ENCODE results near the gene ZNF48. TPM values are rescaled to one million over a fixed set of nuclear protein-coding genes. Genes with fewer than 3 reads are reported as not detected.

Gene ZNF48
- total RNA-seq, 4 donors from 2014 or later = 5.8 to 10.5 (median 7.0) TPM; not detected in 1

DNA sequence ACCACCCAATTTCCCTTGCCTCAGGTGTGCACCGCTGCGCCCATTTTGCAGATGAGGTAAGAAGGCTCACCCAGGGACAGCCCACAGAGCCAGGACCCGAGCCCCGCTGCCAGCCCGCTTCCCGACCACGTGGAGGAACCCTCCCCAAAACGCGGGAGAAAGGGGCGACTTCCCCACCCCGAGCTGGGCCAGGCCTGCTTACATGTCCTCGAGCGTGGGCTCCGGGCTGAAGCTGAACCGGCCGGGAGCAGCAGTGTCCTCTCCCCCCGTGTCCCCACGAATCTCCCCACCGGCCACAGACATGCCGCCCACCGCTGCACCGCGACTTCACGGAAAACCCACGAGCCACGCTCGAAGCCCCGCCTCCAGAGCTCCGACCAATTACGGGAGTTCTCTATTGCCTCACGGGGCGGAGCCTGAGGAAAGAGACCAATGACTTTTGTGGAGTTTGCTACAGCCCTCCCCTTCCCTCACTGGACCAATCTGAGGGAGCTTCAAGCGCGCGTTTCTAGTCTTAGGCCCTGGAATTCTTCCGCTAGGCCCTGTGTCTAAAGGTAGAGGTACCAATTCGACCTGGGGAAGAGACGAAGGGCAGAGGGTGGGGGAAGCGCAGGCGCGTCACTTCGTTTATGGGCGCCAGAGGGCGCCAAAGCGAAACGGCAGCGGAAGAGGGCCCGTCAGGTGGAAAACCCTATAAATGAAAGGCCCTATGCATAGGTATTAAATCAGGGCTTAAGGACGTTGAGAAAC is 34.6 kb downstream of the ZNF48 start, which contains the start of gene DCTPP1:
TSS of gene DCTPP1 (minus strand) at position 353 of the 750 bp plus-strand sequence. CDS start at position 303, 50 bp downstream.
- Histone ChIP-seq H3K36me3 (no peaks in the 10 kb centered on the region), H3K4me3 (peak within 1 kb of the TSS; percentile 51 to 70 (median 64)), H3K9me3 (no peaks in the 10 kb centered on the region), H3K27me3 (no peaks in the 10 kb centered on the region), H3K27ac (peak within 1 kb of the TSS; percentile 88 to 92 (median 90)), H3K4me1 (peaks cover 0 to 23% (median 17%) of the 10 kb centered on the region in 4 donors)
- peak; percentile 97 for DNase-seq
- TF ChIP-seq EP300 (IDR thresholded peaks at IDR 0.05; ENCODE audit: low read depth) = no peak
- peak; percentile 48 for TF ChIP-seq POLR2A (IDR thresholded peaks at IDR 0.05)
- TF ChIP-seq, protein P1, sequence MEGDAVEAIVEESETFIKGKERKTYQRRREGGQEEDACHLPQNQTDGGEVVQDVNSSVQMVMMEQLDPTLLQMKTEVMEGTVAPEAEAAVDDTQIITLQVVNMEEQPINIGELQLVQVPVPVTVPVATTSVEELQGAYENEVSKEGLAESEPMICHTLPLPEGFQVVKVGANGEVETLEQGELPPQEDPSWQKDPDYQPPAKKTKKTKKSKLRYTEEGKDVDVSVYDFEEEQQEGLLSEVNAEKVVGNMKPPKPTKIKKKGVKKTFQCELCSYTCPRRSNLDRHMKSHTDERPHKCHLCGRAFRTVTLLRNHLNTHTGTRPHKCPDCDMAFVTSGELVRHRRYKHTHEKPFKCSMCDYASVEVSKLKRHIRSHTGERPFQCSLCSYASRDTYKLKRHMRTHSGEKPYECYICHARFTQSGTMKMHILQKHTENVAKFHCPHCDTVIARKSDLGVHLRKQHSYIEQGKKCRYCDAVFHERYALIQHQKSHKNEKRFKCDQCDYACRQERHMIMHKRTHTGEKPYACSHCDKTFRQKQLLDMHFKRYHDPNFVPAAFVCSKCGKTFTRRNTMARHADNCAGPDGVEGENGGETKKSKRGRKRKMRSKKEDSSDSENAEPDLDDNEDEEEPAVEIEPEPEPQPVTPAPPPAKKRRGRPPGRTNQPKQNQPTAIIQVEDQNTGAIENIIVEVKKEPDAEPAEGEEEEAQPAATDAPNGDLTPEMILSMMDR (IDR thresholded peaks at IDR 0.05) = peak; percentile 60 to 96 (median 84)
- TF ChIP-seq POLR2AphosphoS5 (IDR thresholded peaks at IDR 0.05) = peak; percentile 40 to 78 (median 44)
- intact Hi-C loops (cut with DNase I; ENCODE audit: low total_unique reads) = no loop called here
- 1% methylated on average over 39 of the region's 49 CpGs; no CpG with 5 or more reads in 1 of the 2 donors for WGBS, 2 donors (ENCODE audit: low coverage in 1 of 2)
- in situ Hi-C loops (cut with MboI; ENCODE audit: low pct_ligation_motif_present in 1 of 4, low pct_unique_long_range_greater_than_20kb in 1 of 4, low sequenced_read_pairs in 3 of 4) = loop anchor here in 2 of 4 donors (10.0 to 25.0 kb wide), 3 partner anchors 95 to 175 kb away; partner anchors contain the start of genes ZNF688 (in 1 of the 2), ZNF764 (in 1 of the 2) and ZNF768 (in 1 of the 2)

DNA sequence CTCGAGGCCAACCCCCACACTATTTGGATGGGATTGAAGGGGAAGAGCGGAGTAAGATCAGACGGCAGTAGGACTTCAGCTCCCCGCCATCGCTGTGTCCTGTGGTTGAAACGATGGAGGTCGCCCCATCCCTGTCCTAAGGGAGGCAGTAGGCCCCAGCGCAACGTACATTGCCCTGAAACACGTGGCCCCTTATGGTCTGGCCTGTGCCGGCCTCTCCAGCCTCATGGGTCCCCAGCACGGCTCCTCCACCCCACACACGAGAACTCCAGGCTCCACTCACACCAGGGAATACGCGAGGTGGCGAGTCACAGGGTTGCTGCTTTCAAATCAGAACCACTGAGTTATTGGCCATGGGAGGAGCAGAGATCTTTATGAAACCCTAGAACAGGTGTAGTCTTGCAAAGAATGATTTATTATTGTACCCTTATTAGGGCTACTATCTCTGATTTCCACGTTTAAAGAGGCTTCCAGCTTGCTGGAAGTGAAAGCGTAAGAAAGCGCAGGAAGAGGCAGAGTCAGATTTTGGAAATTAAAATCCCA is 35.3 kb downstream of the ZNF48 start:
- Histone ChIP-seq H3K27me3 (no peaks in the 10 kb centered on the region), H3K9me3 (no peaks in the 10 kb centered on the region), H3K4me1 (peaks cover 0 to 23% (median 17%) of the 10 kb centered on the region in 4 donors), H3K36me3 (no peaks in the 10 kb centered on the region), H3K27ac (peak overlapping the region; percentile 88 to 92 (median 90)), H3K4me3 (peak overlapping the region in 3 of 4 donors; percentile 58 to 70 (median 69))
- WGBS, 2 donors (ENCODE audit: low coverage in 1 of 2) = 64 to 86% methylated on average over 4 to 19 of the region's 19 CpGs
- in situ Hi-C loops (cut with MboI; ENCODE audit: low pct_ligation_motif_present in 1 of 4, low pct_unique_long_range_greater_than_20kb in 1 of 4, low sequenced_read_pairs in 3 of 4) = loop anchor here in 2 of 4 donors (10.0 to 25.0 kb wide), 3 partner anchors 94 to 174 kb away; partner anchors contain the start of genes ZNF688 (in 1 of the 2), ZNF764 (in 1 of the 2) and ZNF768 (in 1 of the 2)
- no peak for DNase-seq
- no peak for TF ChIP-seq POLR2AphosphoS5 (IDR thresholded peaks at IDR 0.05)
- TF ChIP-seq, protein P1 (IDR thresholded peaks at IDR 0.05) = peak in 1 of 5 experiments; percentile 43
- no peak for TF ChIP-seq POLR2A (IDR thresholded peaks at IDR 0.05)
- TF ChIP-seq EP300 (IDR thresholded peaks at IDR 0.05; ENCODE audit: low read depth) = no peak
- intact Hi-C loops (cut with DNase I; ENCODE audit: low total_unique reads) = no loop called here

DNA sequence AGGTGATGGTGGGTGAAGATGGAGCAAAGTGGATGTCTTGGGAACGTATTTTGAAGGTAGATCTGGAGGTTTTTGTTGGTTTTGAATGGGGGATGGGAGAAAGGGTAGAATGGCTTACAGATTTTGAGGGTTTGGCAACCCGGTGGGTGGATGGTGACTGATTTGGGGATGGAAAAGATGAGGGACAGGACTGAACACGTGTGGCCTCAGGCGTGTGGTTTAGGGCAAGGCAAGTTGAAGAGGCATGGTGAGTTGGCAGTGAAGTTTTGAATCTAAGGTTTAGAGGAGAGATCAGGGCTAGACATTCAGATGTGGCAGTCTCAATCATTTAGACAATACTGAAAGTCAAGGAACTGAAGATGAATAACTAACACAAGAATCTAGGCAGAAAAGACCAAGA is 39.6 kb downstream of the ZNF48 start:
- intact Hi-C loops (cut with DNase I; ENCODE audit: low total_unique reads) = no loop called here

More for the DNA sequence above, 39.6 kb downstream of the ZNF48 start:
- DNase-seq = no peak
- in situ Hi-C loops (cut with MboI; ENCODE audit: low pct_ligation_motif_present in 1 of 4, low pct_unique_long_range_greater_than_20kb in 1 of 4, low sequenced_read_pairs in 3 of 4) = loop anchor here in 2 of 4 donors (10.0 to 25.0 kb wide), 3 partner anchors 90 to 170 kb away; partner anchors contain the start of genes ZNF688 (in 1 of the 2), ZNF764 (in 1 of the 2) and ZNF768 (in 1 of the 2)
- H3K27me3 ChIP-seq = no peaks in the 10 kb centered on the region
- H3K27ac ChIP-seq = no peak overlapping the region
- H3K4me1 ChIP-seq = peaks cover 0 to 8% (median 5%) of the 10 kb centered on the region in 4 donors
- H3K36me3 ChIP-seq = no peaks in the 10 kb centered on the region
- WGBS, 2 donors (ENCODE audit: low coverage in 1 of 2) = 70 to 100% methylated on average over 1 to 4 of the region's 4 CpGs
- H3K9me3 ChIP-seq = no peaks in the 10 kb centered on the region
- no peak overlapping the region for H3K4me3 ChIP-seq
- TF ChIP-seq EP300 (IDR thresholded peaks at IDR 0.05; ENCODE audit: low read depth) (no peak), POLR2A (IDR thresholded peaks at IDR 0.05) (no peak), POLR2AphosphoS5 (IDR thresholded peaks at IDR 0.05) (no peak)
- TF ChIP-seq, protein P1 (IDR thresholded peaks at IDR 0.05) = no peak

Measured in transverse colon (tissue), 4 donors.